Stimulated activated CD4-positive, alpha-beta T cell treated with anti-CD3 and anti-CD28 coated beads, Interleukin-15, amount 100 ng/mL, for 24 hours (primary cell): ENCODE data around the gene MRPL24.

Experiments used
- DNase-seq: peaks from one replicate; pipeline ENCODE4 v3.0.0-alpha.2; 2020

The MRPL24 gene

GRCh38 chr1:156691191-156691590, 49.7 kb downstream of the MRPL24 start:
- no peak for DNase-seq

- no peak for DNase-seq
These were observed 50.2 kb downstream of the MRPL24 start for GRCh38 chr1:156690675-156691036.

DNA sequence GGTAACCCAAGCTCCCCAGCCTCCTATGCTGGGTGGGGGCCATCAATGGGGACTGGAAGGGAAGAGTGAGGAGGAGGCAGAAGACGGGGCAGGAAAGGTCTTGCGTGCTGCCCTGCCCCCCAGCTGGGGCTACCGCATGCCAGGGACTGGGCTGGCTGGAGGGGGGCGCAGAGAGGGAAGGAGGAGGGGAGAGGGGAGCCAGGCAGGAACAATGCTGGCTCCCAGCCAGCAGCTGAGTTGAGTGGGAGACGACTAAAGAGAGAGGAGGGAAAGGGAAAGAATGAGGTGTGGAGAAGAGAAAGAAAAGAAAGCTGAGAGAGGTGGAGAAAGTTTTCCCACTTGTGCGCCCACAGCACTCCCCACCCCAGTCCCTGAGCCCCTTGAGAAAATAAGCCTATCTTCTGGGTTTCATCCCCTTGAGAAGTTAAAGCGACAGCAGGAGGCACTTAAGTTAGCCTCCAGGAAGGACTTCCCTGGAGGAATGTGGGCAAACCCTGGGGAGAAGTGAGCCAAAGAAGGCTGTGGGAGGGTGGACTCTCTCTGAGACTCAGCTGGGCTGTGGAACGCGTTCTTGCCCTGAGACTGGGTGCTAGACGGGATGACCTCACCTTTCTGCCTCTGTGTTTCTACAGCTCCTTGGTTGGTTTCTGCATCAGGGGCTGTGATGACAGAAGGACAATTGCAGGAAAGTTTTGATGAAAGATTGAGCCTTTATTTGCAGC, 50.8 kb downstream of the MRPL24 start:
- DNase-seq = no peak

- DNase-seq = peak; percentile 82
These were observed 51.6 kb downstream of the MRPL24 start for GRCh38 chr1:156689035-156689952.
